IMR-90 (cell line): Measurements from ENCODE around the gene MACROD1. TPM values are rescaled to one million over a fixed set of nuclear protein-coding genes. Genes with fewer than 3 reads are reported as not detected.

Source experiments
- ATAC-seq: fragments of 200-7000 bp; cut with Tn5 transposase; 2 replicates; pipeline ENCODE4 v1.9.1; 2020; ENCODE audit warnings: low read depth, mild to moderate bottlenecking, moderate library complexity
- BruUV-seq: library from RNA; stranded (reverse); fragments of 400-500 nt; replicated peaks from 2 replicates; lab custom pipeline; 2021; lab: Mats Ljungman, UMichigan
- CTCF ChIA-PET: fragments of 300-600 bp; formaldehyde crosslinking; extraction: SDS; loops from one replicate; lab custom pipeline; 2021; ENCODE audit warnings: antibody characterized with exemption; lab: Yijun Ruan, JAX
- POLR2A ChIA-PET: fragments of 300-600 bp; sonication (Branson Sonifier 250); formaldehyde crosslinking; loops from one replicate; lab custom pipeline; 2022; ENCODE audit warnings: antibody characterized with exemption; ENCODE audit not compliant: unreplicated experiment; lab: Charles Lee
- DNase-seq: peaks from one replicate; pipeline ENCODE4 v3.0.0; 2013
- H2AFZ ChIP-seq: replicated peaks from 2 replicates; pipeline ENCODE3; 2013; ENCODE audit warnings: low read length, mild to moderate bottlenecking; ENCODE audit not compliant: poor library complexity
- H2AK5ac ChIP-seq: 2 replicates; pipeline ENCODE4 v1.6.1; 2013; ENCODE audit warnings: low read depth, low read length, inconsistent platforms
- H2AK9ac ChIP-seq: replicated peaks from 2 replicates; pipeline ENCODE3; 2013; ENCODE audit warnings: mild to moderate bottlenecking, low read depth, low read length, moderate library complexity; ENCODE audit not compliant: poor library complexity
- H2BK120ac ChIP-seq: 2 replicates; pipeline ENCODE4 v1.6.1; 2013; ENCODE audit warnings: low read depth, low read length, inconsistent platforms
- H2BK15ac ChIP-seq: 3 replicates; pipeline ENCODE4 v1.6.1; 2013; ENCODE audit warnings: low read depth, low read length, inconsistent platforms
- H2BK20ac ChIP-seq: 2 replicates; pipeline ENCODE4 v1.6.1; 2013; ENCODE audit warnings: low read depth, mild to moderate bottlenecking, inconsistent platforms, low read length, moderate library complexity
- H2BK5ac ChIP-seq: 2 replicates; pipeline ENCODE4 v1.6.1; 2013; ENCODE audit warnings: mild to moderate bottlenecking, low read depth, low read length, inconsistent platforms; ENCODE audit not compliant: poor library complexity, severe bottlenecking
- H3K14ac ChIP-seq: replicated peaks from 2 replicates; pipeline ENCODE4 v1.6.1; 2013; ENCODE audit warnings: low read depth, low read length, inconsistent platforms
- H3K18ac ChIP-seq: 2 replicates; pipeline ENCODE4 v1.6.1; 2013; ENCODE audit warnings: low read depth, low read length, control low read depth
- H3K23ac ChIP-seq: 2 replicates; pipeline ENCODE4 v1.6.1; 2013; ENCODE audit warnings: low read depth, low read length, inconsistent platforms
- H3K27ac ChIP-seq: 2 replicates; pipeline ENCODE4 v1.5.1; 2013; ENCODE audit warnings: mild to moderate bottlenecking, control low read depth, low read length; ENCODE audit not compliant: insufficient read depth
- H3K27me3 ChIP-seq: 2 replicates; pipeline ENCODE4 v1.6.1; 2013; ENCODE audit warnings: low read length; ENCODE audit not compliant: control insufficient read depth, insufficient read depth
- H3K36me3 ChIP-seq: 2 replicates; pipeline ENCODE4 v1.6.1; 2013; ENCODE audit warnings: low read length, mixed read lengths; ENCODE audit not compliant: control insufficient read depth, insufficient read depth
- H3K4ac ChIP-seq: 2 replicates; pipeline ENCODE4 v1.6.1; 2013; ENCODE audit warnings: low read depth, low read length, inconsistent platforms
- H3K4me1 ChIP-seq: 2 replicates; pipeline ENCODE4 v1.6.1; 2013; ENCODE audit warnings: low read length, mixed read lengths; ENCODE audit not compliant: control insufficient read depth, insufficient read depth
- H3K4me2 ChIP-seq: 2 replicates; pipeline ENCODE4 v1.6.1; 2013; ENCODE audit warnings: low read depth, mild to moderate bottlenecking, control low read depth, low read length, moderate library complexity
- H3K4me3 ChIP-seq: 2 replicates; pipeline ENCODE4 v1.5.1; 2013; ENCODE audit warnings: low read depth, mild to moderate bottlenecking, control low read depth, low read length, moderate library complexity; ENCODE audit not compliant: insufficient read depth
- H3K56ac ChIP-seq: 2 replicates; pipeline ENCODE4 v1.6.1; 2013; ENCODE audit warnings: low read length, inconsistent platforms; ENCODE audit not compliant: insufficient read depth; ENCODE audit errors: extremely low read depth
- H3K79me1 ChIP-seq, 2 experiments: 2 replicates each; pipeline ENCODE4 v1.6.1; 2013; ENCODE audit warnings: low read length in 2 of 2, inconsistent platforms in 1 of 2, low read depth in 1 of 2
- H3K9ac ChIP-seq: 2 replicates; pipeline ENCODE4 v1.6.1; 2013; ENCODE audit warnings: low read depth, low read length, control low read depth
- H3K9me1 ChIP-seq: 2 replicates; pipeline ENCODE4 v1.6.1; 2013; ENCODE audit warnings: low read length, inconsistent platforms; ENCODE audit not compliant: insufficient read depth
- H3K9me3 ChIP-seq: 2 replicates; pipeline ENCODE4 v1.6.1; 2013; ENCODE audit warnings: low read length; ENCODE audit not compliant: control insufficient read depth, insufficient read depth
- H4K20me1 ChIP-seq: 2 replicates; pipeline ENCODE4 v1.6.1; 2013; ENCODE audit warnings: low read length, inconsistent platforms; ENCODE audit not compliant: insufficient read depth
- H4K5ac ChIP-seq: 2 replicates; pipeline ENCODE4 v1.6.1; 2013; ENCODE audit warnings: mild to moderate bottlenecking, low read depth, low read length, control low read depth
- H4K8ac ChIP-seq, 2 experiments: 2 replicates each; pipeline ENCODE4 v1.6.1; 2013; ENCODE audit warnings: low read depth in 2 of 2, low read length in 2 of 2, control low read depth in 1 of 2, inconsistent platforms in 1 of 2
- H4K91ac ChIP-seq: 2 replicates; pipeline ENCODE4 v1.6.1; 2013; ENCODE audit warnings: low read depth, low read length, inconsistent platforms; ENCODE audit not compliant: insufficient read depth
- CHD1 ChIP-seq: IDR thresholded peaks from 2 replicates; pipeline ENCODE4 v1.6.1; 2012; ENCODE audit warnings: low read depth, low read length, improper control_type of control experiment
- MAZ ChIP-seq: IDR thresholded peaks from 2 replicates; pipeline ENCODE4 v1.6.1; 2012; ENCODE audit warnings: low read depth, mild to moderate bottlenecking, low read length, improper control_type of control experiment, moderate library complexity, borderline replicate concordance
- MXI1 ChIP-seq: IDR thresholded peaks from 2 replicates; pipeline ENCODE4 v1.6.1; 2012; ENCODE audit warnings: low read depth, mild to moderate bottlenecking, low read length, moderate library complexity, borderline replicate concordance
- NFE2L2 ChIP-seq: fragments of 150-350 bp; IDR thresholded peaks from 2 replicates; pipeline ENCODE4 v1.6.1; 2016; ENCODE audit warnings: low read depth, mild to moderate bottlenecking, low read length
- RCOR1 ChIP-seq: IDR thresholded peaks from 2 replicates; pipeline ENCODE4 v1.6.1; 2012; ENCODE audit warnings: mild to moderate bottlenecking, low read length, improper control_type of control experiment; ENCODE audit not compliant: insufficient replicate concordance
- WGBS, 2 experiments: methylation state at CpG; one replicate each; pipeline versions ENCODE4 v1.1.5 to v1.1.7; 2013; ENCODE audit warnings: missing lambda C conversion rate in 2 of 2; ENCODE audit not compliant: insufficient read length in 1 of 2; ENCODE audit errors: extremely low coverage in 2 of 2; 5-methylcytosine and 5-hydroxymethylcytosine counted together
- dilution Hi-C: fragments of 300-500 bp; cut with HindIII; formaldehyde crosslinking; loops from one replicate; pipeline ENCODE4 v1.14.3; 2018; ENCODE audit warnings: low sequenced_read_pairs; ENCODE audit not compliant: unreplicated experiment
- in situ Hi-C: fragments of 300-500 bp; cut with MboI; formaldehyde crosslinking; loops from 3 replicates; pipeline ENCODE4 v1.14.3; 2019; ENCODE audit warnings: low sequenced_read_pairs, inconsistent platforms, mixed read lengths
- intact Hi-C: fragments of 100-400 bp; cut with micrococcal nuclease; formaldehyde crosslinking; loops from 2 replicates; pipeline ENCODE4 v1.10.0; 2022
- polyA plus RNA-seq, 3 experiments: library from polyadenylated mRNA; depleted of rRNA; stranded (reverse); fragments of >200 nt; gene quantifications; 2 replicates each; pipeline ENCODE4 v1.2.3, GENCODE V29; 2012; ENCODE audit warnings: low replicate concordance in 1 of 3
- total RNA-seq: library from RNA; depleted of rRNA; stranded (reverse); fragments of >200 nt; gene quantifications from 2 replicates; pipeline ENCODE4 v1.2.3, GENCODE V29; 2012
- TF ChIP-seq, protein P1 (sequence below): fragments of 150-350 bp; IDR thresholded peaks from 2 replicates; pipeline ENCODE4 v1.6.1; 2017; ENCODE audit warnings: mild to moderate bottlenecking, antibody characterized with exemption, low read length, low read depth

The MACROD1 gene
- total and polyA plus RNA-seq, 2 of the 4 experiments (the other 2 are of a cell fraction) = 2.5 to 9.3 TPM

- H3K9ac ChIP-seq = no peak overlapping the region
- in situ Hi-C loops = no loop called here
- H3K14ac ChIP-seq = no peak overlapping the region
- no peak overlapping the region for H4K8ac ChIP-seq
- dilution Hi-C loops = no loop called here
- H3K56ac ChIP-seq = no peak overlapping the region
- intact Hi-C loops = no loop called here
- H2BK120ac ChIP-seq = no peak overlapping the region
- peaks cover 4% of the 10 kb centered on the region; the same call in 1 of the 2 replicates for H3K27me3 ChIP-seq
- H2BK5ac ChIP-seq = no peak overlapping the region
- no peak overlapping the region for H3K4ac ChIP-seq
- H2AK5ac ChIP-seq = no peak overlapping the region
- H2BK15ac ChIP-seq = no peak overlapping the region
- TF ChIP-seq, protein P1, sequence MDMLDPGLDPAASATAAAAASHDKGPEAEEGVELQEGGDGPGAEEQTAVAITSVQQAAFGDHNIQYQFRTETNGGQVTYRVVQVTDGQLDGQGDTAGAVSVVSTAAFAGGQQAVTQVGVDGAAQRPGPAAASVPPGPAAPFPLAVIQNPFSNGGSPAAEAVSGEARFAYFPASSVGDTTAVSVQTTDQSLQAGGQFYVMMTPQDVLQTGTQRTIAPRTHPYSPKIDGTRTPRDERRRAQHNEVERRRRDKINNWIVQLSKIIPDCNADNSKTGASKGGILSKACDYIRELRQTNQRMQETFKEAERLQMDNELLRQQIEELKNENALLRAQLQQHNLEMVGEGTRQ = no peak
- TF ChIP-seq RCOR1 (no peak), MAZ (no peak), NFE2L2 (no peak), MXI1 (no peak), CHD1 (no peak)
- peaks cover 5% of the 10 kb centered on the region; the same call in 1 of the 2 replicates for H3K4me1 ChIP-seq
- ChIA-PET POLR2A (no interaction called here), CTCF (no interaction called here)
- H2AK9ac ChIP-seq = no peak overlapping the region
- H3K79me1 ChIP-seq = no peaks in the 10 kb centered on the region
- H3K4me2 ChIP-seq = no peak overlapping the region
- no peak overlapping the region for H3K18ac ChIP-seq
- WGBS, 2 experiments = 100% methylated on average over 2 of the region's 24 CpGs; no CpG with 5 or more reads in 1 of the 2 experiments
- H3K36me3 ChIP-seq = no peaks in the 10 kb centered on the region
- no peaks in the 10 kb centered on the region for H3K9me3 ChIP-seq
- no peak overlapping the region for H2BK20ac ChIP-seq
- no peak overlapping the region for H2AFZ ChIP-seq
- DNase-seq (no peak), ATAC-seq (no peak)
- no peak overlapping the region for H3K23ac ChIP-seq
- no peak overlapping the region for H3K4me3 ChIP-seq
- H4K5ac ChIP-seq = no peak overlapping the region
- BruUV-seq = no TSS peak
- no peak overlapping the region for H3K27ac ChIP-seq
- H4K91ac ChIP-seq = no peak overlapping the region
- peaks cover 3% of the 10 kb centered on the region; the same call in 1 of the 2 replicates for H4K20me1 ChIP-seq
- peaks cover 3% of the 10 kb centered on the region; the same call in 1 of the 2 replicates for H3K9me1 ChIP-seq
These were observed 106.4 kb downstream of the MACROD1 start for GRCh38 chr11:64059339-64060140.
